GM21825 (cell line): ENCODE results near the gene ALG10.
"Not testable (repeated sequence)": the region's sequence is repeated elsewhere in the genome, so short reads cannot be mapped to it uniquely, and the experiment has no call there.

ENCODE experiments used
- ATAC-seq: cut with Tn5 transposase; IDR thresholded peaks from one replicate; pipeline ENCODE4 v1.9.1; 2021; ENCODE audit warnings: mild to moderate bottlenecking, moderate library complexity; ENCODE audit not compliant: unreplicated experiment

Gene ALG10, protein sequence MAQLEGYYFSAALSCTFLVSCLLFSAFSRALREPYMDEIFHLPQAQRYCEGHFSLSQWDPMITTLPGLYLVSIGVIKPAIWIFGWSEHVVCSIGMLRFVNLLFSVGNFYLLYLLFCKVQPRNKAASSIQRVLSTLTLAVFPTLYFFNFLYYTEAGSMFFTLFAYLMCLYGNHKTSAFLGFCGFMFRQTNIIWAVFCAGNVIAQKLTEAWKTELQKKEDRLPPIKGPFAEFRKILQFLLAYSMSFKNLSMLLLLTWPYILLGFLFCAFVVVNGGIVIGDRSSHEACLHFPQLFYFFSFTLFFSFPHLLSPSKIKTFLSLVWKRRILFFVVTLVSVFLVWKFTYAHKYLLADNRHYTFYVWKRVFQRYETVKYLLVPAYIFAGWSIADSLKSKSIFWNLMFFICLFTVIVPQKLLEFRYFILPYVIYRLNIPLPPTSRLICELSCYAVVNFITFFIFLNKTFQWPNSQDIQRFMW

DNA sequence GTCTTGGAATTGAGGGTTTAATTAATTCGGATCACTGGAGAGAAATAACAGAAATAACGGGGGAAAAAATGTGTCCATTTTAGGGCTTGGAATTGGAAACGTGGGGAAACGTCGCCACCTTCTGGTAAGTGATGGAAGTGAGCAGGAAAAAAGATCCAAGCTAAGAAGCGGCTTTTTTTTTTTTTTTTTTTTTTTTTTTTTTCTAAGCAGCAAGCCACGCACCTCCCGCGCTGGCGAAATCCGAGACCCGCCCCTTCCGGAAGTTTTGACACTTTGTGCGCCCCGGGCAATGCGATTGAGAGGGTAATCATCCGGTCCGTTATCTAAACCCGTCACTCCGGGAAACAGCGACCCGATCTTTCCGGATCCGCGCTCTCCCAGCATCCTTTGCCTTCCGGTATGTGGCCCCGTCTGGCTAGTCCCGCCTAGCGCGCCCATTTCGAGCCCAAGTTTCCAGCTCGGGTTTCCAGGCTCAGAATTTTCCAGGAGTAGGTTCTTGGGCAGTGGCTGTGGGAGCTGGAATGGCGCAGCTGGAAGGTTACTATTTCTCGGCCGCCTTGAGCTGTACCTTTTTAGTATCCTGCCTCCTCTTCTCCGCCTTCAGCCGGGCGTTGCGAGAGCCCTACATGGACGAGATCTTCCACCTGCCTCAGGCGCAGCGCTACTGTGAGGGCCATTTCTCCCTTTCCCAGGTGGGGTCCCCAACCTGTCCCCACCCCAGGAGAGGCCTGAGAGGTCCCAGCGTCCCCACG, at the start of gene ALG10:
TSS of gene ALG10 (plus strand) at position 418 of the 752 bp plus-strand sequence. CDS start at position 522, 104 bp downstream.
- ATAC-seq: peak; percentile 100

DNA sequence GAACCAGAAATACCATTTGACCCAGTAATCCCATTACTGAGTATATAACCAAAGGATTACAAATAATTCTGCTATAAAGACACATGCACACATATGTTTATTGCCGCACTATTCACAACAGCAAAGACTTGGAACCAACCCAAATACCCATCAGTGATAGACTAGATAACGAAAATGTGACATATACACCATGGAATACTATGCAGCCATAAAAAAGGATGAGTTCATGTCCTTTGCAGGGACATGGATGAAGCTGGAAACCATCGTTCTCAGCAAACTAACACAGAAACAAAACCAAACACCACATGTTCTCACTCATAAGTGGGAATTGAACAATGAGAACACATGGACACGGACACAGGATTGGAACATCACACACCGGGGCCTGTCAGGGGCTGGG, 49.4 kb upstream of the ALG10 start:
- not testable (repeated sequence) for ATAC-seq

DNA sequence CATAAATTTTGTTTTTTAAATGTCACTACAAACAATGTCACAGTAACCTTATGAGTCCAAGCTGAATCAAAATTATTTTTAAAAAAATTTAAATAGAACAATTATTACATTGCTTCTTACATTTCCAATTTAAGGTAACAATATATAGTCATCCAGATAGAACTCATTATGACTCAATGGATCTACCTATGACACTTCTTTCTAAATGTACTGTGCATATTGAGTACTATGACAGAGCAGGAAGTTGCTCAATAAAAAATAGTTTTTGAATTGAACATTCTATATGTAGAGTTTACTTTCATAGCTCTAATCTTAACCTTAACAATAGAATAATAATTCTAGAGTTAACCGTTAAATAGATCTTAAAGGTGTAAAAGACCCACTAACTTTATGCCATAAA, 44.4 kb upstream of the ALG10 start:
- ATAC-seq: no peak

DNA sequence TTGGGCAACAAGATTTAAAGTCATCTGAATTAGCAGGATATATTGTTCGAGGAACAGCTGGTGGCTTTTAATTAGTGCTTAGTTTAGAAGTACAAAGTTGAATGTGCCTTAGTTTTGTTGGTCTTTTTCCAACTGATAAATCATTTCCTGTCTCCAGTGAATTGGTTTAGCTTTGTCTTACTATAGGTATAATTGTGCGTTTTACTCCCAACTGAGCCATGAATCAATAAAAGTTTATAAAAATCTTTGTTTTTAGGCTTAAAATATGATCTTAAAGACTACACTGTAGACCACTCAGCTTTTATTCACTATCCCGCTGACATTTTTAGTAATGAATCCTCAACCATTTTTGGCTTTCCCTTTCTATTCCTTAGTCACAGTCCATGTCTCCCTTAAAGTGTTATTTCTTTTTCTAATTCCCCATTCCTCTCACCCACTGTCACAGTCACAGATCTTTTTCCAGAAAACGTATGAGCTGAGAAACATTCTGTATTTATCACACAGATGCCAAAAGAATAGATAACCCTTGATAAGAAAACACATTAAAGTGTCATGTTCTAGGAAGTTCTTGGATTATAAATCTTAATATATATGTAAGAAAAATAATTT, 34.0 kb upstream of the ALG10 start:
- ATAC-seq: no peak

DNA sequence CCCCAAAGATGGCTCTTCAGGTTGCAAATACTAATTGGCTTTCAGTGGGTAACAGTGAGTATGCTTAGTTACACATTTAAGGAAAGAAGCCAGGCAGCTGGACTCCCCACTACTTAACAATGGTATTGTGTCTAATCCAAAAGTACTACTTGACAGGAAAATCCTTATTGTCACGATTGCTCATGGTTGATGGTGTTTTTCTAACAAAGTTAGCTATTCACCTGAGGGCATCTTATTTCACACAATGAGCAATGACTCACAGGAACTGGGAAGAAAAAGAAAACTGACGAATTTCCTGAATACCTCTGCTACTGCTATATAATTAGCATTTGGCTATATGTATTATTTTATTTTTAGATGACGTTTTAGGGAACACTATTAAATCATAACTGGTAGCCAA, 33.4 kb upstream of the ALG10 start:
- ATAC-seq: no peak

DNA sequence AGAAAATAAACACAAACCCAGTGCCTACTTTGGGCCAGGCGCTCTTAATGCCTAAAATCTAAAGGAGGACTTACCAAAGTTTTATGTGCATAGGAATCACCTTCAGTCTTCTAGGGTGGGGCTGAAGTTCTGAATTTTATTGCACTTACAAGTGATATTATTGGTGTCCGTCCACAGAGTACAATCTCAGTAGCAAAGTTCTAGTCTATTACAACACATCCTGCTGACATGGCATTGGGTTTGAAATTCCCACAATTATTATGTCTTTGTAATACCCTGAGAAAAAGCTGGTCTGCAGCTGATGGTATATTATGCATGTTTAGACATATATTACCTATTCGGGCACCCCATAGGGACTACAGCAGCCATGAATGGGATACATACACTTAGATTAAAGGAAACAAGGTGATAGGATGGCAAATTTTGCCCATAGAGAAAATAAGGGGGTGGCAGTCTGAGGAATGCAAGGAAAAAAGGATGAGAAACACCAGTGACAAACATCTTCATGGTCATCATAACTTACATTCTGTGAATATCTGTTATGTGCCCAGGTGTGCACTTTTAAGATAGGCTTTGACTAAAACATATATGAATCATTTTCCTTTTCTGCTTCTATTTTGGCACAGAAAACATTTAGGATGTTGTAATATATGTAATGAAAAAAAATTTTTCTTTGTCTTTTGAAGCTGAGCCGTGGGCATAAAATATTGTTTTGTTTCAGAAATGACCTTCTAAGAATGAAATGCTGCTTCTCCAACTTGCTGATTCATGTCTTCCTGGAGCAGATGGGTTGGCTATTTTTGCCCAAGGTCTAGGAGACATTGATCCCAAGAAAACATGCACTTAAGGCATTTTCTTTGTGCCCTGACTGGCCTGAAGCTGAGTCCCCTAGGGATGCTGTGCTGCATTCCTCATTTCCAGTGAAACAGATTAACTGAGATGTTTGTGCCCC, 27.2 kb upstream of the ALG10 start:
- no peak for ATAC-seq

DNA sequence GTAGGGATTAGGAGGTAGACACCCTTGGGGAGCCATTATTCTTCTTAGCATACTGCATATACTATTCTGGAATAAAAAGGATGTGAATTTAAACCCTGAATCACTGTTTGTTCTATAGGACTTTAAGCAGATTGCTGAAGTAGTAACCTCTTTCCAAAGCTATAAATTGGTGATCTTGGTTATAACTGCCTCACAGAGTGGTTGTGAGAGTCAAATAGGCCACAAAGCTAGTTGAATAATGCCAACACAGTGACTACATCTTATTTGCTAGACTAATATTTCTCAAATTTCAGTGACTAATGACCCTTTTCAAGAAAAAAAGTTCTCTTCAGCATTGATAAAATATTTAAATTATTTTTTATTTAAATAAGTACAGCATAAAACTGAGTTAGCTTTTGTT, 13.5 kb upstream of the ALG10 start:
- not testable (repeated sequence) for ATAC-seq

DNA sequence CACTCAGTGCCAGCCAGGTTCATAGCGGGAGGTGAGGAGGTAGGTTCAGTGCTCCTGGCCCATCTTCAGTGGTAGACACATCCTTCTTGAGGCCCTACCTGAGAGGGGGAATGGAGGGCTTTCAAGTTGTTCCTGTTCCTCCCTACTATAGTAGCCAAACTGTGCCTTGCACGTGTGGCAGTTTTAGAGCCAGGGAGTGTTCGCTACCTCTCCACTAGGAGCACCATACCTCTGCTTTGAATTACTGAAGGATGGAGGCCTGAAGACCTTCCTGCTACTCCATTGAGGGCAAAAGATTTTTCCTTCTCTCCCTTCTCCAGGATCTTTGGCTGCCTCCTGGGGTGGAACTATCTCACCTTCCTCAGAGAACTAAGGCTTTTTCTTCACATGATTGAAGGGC, 5.9 kb upstream of the ALG10 start:
- no peak for ATAC-seq

DNA sequence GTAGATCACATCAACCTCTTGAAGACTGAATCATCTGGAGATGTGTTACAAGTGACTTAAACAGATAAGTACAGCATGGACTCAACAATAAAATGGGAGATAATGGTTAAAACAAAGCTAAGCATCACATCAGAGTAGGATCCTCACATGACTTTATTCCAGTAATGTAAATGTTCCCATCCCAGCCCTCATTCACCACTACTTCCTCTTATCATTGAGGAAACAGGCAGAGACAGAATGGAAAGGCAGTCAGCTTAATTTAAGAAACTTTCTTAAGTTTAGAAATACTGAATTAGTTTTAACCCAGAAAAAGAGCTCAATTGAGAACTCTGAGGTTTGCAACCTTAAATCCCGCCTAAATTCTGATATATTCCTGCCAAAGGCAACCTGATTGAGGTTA, 1.2 kb upstream of the ALG10 start:
- ATAC-seq: no peak

DNA sequence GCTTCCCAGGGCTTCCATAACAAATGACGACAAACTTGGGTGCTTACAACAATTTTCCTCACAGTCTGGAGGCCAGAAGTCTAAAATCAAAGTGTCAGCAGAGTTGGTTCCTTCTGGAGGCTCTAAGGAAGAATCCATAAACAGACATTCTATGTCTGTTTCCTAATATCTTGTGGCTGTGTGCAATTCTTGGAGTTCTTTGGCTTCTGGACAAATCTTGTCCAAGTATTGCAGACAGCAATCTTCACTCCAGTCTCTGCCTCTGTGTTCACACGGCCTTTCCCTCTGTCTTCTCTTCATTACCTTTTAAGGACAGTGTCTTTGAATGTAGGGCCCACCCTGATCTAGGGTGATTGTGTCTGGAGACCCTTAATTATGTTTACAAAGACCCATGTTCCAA, 5.4 kb downstream of the ALG10 start:
- ATAC-seq: not testable (repeated sequence)

DNA sequence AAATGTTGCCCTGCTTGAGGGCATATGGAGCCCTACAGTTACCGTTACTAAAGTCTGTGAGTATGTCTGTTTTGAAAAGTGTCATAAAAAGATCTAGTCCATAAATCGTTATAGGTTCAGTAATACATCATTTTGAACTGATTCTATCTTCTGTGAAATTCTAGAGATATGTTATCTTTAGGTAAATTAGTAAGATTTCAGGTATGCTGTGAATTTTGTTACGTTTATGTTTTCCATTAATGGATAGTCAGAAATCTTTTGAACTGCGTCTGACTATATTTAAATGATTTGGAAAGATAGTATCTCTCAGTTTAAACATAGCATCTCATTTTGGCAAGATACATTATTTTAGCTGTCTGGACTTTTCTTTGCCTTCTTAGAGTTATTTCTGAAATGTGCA, 8.3 kb downstream of the ALG10 start:
- ATAC-seq: no peak

DNA sequence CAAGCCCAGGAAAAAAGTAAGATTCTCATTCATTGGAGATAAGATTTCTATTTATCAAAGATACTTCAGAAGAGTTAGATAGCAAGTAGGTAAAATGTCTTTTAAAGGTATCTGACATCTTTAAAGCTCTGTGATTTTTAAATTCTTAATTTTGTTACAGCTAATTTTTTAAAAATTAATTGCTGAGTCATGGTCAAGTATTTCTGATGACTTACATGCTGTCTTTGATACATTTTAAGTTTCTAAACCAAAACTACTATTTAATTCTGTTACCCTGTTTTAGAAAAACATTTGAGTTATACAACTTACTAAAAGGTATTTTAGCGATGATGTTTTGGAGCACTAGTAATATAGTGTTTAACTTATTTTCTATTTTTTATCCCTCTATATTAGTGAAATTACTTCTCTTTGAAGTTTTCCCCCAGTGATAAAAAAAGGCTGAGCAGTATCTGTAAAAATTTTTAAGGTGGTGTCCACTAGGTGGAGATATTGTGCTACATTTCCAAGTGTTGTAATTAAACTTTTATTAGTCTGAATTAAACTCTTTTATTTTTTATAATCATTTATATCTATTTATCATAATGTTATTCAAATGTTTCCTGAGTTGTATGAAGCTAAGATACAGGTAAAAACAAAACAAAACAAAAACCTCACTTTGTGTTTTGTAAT, 11.5 kb downstream of the ALG10 start:
- ATAC-seq: no peak

DNA sequence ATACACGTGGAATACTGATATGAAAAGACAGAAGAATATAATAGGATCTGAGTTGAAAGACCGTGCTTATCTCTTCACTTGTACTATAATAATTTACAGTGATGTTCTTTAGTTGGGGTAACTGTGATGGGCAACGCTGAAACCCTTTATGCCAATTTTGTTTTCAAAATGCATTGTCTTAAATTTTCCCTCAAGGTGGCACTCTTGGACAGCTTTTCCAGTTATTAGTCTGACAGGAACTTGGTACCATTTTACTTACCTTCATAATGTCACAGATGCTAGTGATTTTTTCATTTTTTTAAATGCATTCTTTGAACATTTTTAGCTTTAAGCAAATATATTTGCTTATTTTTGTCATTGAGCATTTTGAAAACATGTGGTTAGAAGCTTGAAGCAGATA, 16.1 kb downstream of the ALG10 start:
- ATAC-seq: not testable (repeated sequence)

DNA sequence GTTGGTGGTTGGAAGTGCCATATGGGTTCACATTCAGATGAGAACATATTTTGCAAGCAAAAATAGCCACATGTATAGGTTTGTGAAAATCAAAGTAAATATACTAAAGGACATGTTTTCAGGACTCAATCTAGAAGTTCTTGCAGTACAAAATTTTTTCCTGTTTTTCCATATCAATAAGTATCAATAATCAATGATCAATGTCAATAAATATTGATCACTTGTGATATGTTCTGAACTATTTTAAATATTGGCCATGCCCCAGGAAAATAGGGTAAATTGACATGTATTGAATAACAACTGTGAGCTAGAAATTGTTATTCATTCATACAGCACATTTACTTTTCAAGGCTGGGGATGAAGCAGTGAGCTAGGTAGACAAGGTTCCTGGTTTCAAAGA, 24.3 kb downstream of the ALG10 start:
- no peak for ATAC-seq

DNA sequence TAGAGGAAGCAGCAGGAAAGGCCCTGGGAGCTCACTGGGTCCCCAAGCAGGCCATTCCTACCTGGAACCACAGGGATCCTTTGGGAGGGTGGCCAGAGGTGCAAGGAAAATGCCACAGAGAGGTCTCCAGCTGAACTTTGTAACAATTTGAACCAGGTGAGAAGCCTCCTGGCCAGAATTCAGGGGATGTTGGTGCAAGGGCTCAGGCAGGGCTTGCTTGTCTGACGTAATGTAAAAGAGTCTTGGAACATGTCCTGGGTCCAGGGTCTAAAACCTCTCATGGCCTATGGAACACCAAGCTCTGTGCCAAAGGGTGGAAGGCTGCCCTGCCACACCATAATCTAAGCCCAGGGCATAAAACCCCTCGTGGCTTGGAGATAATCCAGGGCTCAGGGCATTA, 25.6 kb downstream of the ALG10 start:
- ATAC-seq: not testable (repeated sequence)

DNA sequence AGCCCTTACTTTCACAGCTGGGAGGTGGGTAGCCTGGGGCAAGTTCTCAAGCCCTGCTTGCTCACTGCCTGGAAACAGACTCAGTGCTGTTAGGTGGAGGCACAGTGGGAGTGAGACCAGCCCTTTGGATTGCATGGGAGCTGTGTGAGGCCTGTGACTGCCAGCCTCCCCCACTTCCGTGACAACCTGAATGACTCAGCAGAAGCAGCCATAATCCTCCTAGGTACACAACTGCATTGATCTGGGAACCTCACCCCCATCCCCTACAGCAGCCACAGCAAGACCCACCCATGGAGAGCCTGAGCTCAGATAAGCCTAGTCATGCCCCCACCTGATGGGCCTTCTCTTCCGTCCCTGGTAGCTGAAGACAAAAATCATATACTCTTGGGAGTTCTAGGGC, 26.4 kb downstream of the ALG10 start:
- ATAC-seq: no peak

DNA sequence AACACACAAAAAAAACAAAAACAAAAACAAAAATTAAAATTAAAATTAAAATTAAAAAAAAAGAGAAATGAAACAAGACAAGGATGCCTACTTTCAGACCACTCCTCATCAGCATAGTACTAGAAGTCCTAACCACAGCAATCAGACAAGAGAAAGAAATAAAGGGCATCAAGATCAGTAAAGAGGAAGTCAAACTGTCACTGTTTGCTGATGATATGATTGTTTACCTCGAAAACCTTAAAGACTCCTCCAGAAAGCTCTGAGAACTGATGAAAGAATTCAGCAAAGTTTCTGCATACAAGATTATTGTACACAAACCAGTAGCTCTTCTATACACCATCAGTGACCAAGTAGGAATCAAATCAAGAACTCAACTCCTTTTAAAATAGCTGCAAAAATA, 29.2 kb downstream of the ALG10 start:
- no peak for ATAC-seq

DNA sequence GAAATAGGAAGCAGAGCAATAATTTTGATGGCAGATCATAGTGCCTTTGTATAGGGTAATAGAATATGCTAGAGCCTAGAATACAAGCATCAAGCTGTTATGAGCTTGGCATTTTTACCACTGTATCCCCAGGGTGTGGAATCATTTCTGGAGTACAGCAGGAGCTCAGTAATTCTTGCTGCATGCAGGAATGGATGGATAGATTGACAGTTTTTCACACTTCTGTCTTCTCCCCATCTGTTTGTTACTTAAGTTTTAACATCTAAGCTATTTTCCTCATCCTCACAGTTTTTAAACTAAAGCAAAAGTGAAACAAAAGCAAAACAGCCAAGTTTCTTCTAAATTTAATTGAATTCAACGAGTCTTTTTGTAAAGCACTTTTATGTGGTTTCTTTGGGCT, 32.6 kb downstream of the ALG10 start:
- ATAC-seq: no peak
